Activated CD8-positive, alpha-beta T cell treated with anti-CD3 and anti-CD28 coated beads for 36 hours (primary cell): Measurements from ENCODE around the gene SLC9A3. TPM values are rescaled to one million over a fixed set of nuclear protein-coding genes. Genes with fewer than 3 reads are reported as not detected.

ENCODE experiments used
- ATAC-seq: fragments of 200-7000 bp; cut with Tn5 transposase; one replicate; pipeline ENCODE4 v1.10.0; 2021; ENCODE audit warnings: mild to moderate bottlenecking, moderate library complexity
- CTCF ChIA-PET: fragments of 350-600 bp; sonication (Branson Sonifier 250); formaldehyde crosslinking; loops from one replicate; lab custom pipeline; 2021; ENCODE audit warnings: antibody characterized with exemption; lab: Charles Lee
- POLR2A ChIA-PET: fragments of 350-600 bp; sonication (Branson Sonifier 250); formaldehyde crosslinking; loops from one replicate; lab custom pipeline; 2021; ENCODE audit warnings: antibody characterized with exemption; lab: Charles Lee
- DNase-seq: peaks from one replicate; pipeline ENCODE4 v3.0.0-alpha.2; 2020
- H3K27ac Mint-ChIP-seq: one replicate; pipeline ENCODE4 v1.8.0; 2021; ENCODE audit warnings: mild to moderate bottlenecking, mixed read lengths
- H3K27me3 Mint-ChIP-seq: one replicate; pipeline ENCODE4 v1.8.0; 2021; ENCODE audit warnings: mixed read lengths
- H3K36me3 Mint-ChIP-seq: one replicate; pipeline ENCODE4 v1.8.0; 2021; ENCODE audit warnings: low read depth, mixed read lengths
- H3K4me1 Mint-ChIP-seq: one replicate; pipeline ENCODE4 v1.8.0; 2021; ENCODE audit warnings: low read depth, mixed read lengths
- H3K4me3 Mint-ChIP-seq: one replicate; pipeline ENCODE4 v1.8.0; 2021; ENCODE audit warnings: mild to moderate bottlenecking, moderate library complexity, mixed read lengths
- H3K9me3 Mint-ChIP-seq: one replicate; pipeline ENCODE4 v1.8.0; 2021; ENCODE audit warnings: mixed read lengths
- intact Hi-C: fragments of 100-400 bp; cut with micrococcal nuclease; formaldehyde crosslinking; loops from one replicate; pipeline ENCODE4 v1.10.0; 2022
- total RNA-seq, 2 experiments: library from RNA; stranded (reverse); gene quantifications; one replicate each; pipeline ENCODE4 v1.2.3, GENCODE V29; 2021
- TF ChIP-seq, protein P1 (sequence below): fragments of 200-600 bp; IDR thresholded peaks from one replicate; pipeline ENCODE4 v1.8.0; 2022; ENCODE audit warnings: antibody characterized with exemption, mild to moderate bottlenecking

SLC9A3 gene
- total RNA-seq, 2 experiments from 2014 or later, result 3.2 to 3.3 TPM

DNA sequence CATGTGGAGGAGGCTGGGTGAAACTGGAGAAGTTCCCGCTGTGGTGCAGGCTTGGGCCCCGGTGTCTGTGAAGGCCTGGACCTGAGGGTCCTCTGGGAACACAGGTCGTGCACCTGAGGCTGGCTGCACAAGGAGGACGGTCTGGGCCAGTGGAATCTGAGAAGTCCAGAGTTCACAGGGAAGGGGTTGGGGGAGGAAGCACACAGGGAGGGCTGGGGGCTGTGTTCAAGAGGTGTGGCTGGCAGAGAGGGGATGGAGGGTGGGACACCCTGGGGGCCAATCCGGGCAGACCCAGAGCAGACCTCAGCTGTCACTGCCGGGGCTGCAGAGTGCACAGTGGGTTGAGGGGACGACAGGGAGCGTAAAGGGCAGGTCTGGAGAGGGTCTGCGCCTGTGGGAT lies 2.6 kb downstream of the SLC9A3 start:
- peaks cover 15% of the 10 kb centered on the region for H3K4me1 Mint-ChIP-seq
- H3K36me3 Mint-ChIP-seq, result no peaks in the 10 kb centered on the region
- no peak overlapping the region for H3K27ac Mint-ChIP-seq
- POLR2A ChIA-PET, result interaction anchor here (0.7 kb wide), 1 partner anchor 18 kb away, joined by 3 read pairs; no protein-coding TSS in a partner anchor
- intact Hi-C loops, result no loop called here
- TF ChIP-seq, protein P1, sequence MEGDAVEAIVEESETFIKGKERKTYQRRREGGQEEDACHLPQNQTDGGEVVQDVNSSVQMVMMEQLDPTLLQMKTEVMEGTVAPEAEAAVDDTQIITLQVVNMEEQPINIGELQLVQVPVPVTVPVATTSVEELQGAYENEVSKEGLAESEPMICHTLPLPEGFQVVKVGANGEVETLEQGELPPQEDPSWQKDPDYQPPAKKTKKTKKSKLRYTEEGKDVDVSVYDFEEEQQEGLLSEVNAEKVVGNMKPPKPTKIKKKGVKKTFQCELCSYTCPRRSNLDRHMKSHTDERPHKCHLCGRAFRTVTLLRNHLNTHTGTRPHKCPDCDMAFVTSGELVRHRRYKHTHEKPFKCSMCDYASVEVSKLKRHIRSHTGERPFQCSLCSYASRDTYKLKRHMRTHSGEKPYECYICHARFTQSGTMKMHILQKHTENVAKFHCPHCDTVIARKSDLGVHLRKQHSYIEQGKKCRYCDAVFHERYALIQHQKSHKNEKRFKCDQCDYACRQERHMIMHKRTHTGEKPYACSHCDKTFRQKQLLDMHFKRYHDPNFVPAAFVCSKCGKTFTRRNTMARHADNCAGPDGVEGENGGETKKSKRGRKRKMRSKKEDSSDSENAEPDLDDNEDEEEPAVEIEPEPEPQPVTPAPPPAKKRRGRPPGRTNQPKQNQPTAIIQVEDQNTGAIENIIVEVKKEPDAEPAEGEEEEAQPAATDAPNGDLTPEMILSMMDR, result no peak
- H3K9me3 Mint-ChIP-seq, result no peaks in the 10 kb centered on the region
- ATAC-seq (no peak), DNase-seq (no peak)
- no peak overlapping the region for H3K4me3 Mint-ChIP-seq
- peaks cover 49% of the 10 kb centered on the region for H3K27me3 Mint-ChIP-seq
- CTCF ChIA-PET, result no interaction called here

DNA sequence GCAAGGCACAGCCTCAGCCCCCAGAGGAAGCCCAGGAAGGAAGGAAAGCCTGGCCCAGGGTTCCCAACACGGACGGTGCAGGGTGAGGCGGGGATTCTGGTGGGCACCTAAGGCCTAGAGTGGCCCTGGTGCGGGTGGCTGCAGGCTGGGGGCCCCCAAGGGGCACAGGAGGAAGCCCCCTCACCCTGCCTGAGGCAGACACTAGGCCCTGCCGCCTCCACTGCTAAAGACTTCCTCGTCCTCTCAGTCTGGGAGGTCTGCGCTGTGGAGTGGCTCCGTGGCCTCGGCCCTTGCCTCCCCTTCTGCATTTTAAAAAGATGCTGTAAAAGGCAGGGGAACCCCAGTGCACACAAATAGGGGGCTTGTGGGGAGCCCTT lies 3.4 kb downstream of the SLC9A3 start:
- ATAC-seq (no peak), DNase-seq (no peak)
- Mint-ChIP-seq H3K4me3 (no peak overlapping the region), H3K9me3 (no peaks in the 10 kb centered on the region), H3K27ac (no peak overlapping the region), H3K4me1 (peaks cover 15% of the 10 kb centered on the region), H3K27me3 (peaks cover 45% of the 10 kb centered on the region), H3K36me3 (no peaks in the 10 kb centered on the region)
- TF ChIP-seq, protein P1, result no peak
- intact Hi-C loops, result no loop called here
- CTCF ChIA-PET, result no interaction called here
- POLR2A ChIA-PET, result no interaction called here

DNA sequence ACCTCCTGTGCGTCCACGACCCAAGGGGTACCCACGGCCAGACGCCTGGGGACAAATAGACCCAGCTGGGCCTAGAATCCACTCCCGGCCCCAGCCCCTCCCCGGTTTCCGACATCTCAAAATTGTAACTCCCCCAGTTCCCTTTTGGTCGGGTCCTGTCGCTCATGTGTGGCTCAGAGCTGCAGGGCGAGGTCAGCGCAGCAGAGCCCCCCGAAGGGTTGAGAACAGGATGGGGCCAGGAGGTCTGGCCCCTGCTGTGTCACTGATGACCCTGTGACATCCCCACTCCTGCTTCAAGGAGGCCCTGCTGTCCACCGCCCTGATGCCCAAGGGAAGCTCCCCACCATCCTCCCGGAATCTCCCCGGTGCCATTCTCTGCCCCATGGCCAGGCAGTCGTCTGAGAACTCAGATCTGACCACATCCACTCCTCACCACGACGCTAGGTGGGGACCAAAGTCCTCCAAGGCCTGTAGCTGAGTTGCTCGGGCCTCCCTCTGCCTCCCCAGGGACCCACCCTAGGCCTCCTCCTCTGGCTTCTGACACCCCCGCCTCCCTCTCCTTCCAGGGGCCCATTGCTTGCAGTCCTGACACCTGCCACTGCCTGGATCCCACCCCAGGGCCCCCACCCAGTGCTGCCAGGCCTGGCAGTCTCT lies 3.9 kb downstream of the SLC9A3 start:
- intact Hi-C loops, result no loop called here
- Mint-ChIP-seq H3K36me3 (no peaks in the 10 kb centered on the region), H3K4me1 (peaks cover 11% of the 10 kb centered on the region), H3K27ac (no peak overlapping the region), H3K4me3 (no peak overlapping the region), H3K27me3 (peaks cover 41% of the 10 kb centered on the region), H3K9me3 (no peaks in the 10 kb centered on the region)
- ATAC-seq (no peak), DNase-seq (no peak)
- ChIA-PET POLR2A (interaction anchor here (1.1 kb wide), 1 partner anchor 11 kb away, joined by 3 read pairs; no protein-coding TSS in a partner anchor), CTCF (no interaction called here)
- TF ChIP-seq, protein P1, result no peak

DNA sequence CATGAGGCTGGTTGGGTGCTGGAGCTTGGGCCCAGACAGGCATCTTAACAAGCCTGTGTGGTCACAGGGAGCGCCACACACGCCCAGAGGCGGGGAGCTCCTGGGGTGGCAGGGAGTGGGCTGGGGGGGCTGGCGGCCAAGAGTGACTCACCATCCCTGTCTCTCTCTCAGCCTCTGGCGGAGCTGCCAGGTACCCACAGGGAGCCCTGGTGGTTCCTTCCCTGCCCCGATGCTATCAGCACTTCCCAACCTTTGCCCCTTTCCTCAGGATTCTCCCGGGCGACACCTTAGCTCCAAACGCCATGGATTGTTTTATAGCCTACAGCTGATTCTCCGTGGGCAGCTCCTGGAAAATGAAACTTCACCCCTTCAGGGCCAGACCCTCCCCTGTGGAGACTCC lies 5.5 kb downstream of the SLC9A3 start:
- ATAC-seq (no peak), DNase-seq (no peak)
- H3K36me3 Mint-ChIP-seq, result no peaks in the 10 kb centered on the region
- CTCF ChIA-PET, result no interaction called here
- H3K9me3 Mint-ChIP-seq, result no peaks in the 10 kb centered on the region
- TF ChIP-seq, protein P1, result no peak
- peaks cover 37% of the 10 kb centered on the region for H3K27me3 Mint-ChIP-seq
- POLR2A ChIA-PET, result no interaction called here
- no peak overlapping the region for H3K27ac Mint-ChIP-seq
- peaks cover 6% of the 10 kb centered on the region for H3K4me1 Mint-ChIP-seq
- no peak overlapping the region for H3K4me3 Mint-ChIP-seq
- intact Hi-C loops, result no loop called here

DNA sequence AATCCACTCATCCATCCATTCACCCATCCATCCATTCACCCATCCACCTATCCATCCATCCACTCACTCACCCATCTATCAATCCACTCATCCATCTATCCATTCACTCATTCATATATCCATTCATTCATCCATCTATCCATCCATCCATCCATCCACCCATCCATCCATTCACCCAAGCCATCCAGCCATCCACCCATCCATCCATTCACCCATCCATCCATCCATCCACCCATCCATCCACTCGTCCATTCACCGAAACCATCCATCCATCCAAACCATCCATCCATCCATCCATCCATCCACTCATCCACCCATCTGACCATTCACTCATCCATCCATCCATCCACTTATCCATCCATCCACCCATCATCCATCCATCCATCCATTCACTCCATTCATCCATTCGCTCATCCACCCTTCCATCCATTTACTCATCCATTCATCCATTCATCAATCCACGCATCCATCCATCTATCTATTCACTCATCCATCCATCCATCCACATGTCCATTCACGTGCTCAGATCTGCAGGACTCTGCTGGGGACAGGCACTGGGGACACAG lies 6.6 kb downstream of the SLC9A3 start:
- H3K27me3 Mint-ChIP-seq, result peaks cover 27% of the 10 kb centered on the region
- no peak for ATAC-seq
- H3K36me3 Mint-ChIP-seq, result no peaks in the 10 kb centered on the region
- H3K27ac Mint-ChIP-seq, result no peak overlapping the region
- no peak overlapping the region for H3K4me3 Mint-ChIP-seq
- POLR2A ChIA-PET, result no interaction called here
- intact Hi-C loops, result no loop called here
- no peaks in the 10 kb centered on the region for H3K9me3 Mint-ChIP-seq
- CTCF ChIA-PET, result no interaction called here
- TF ChIP-seq, protein P1, result no peak
- no peaks in the 10 kb centered on the region for H3K4me1 Mint-ChIP-seq
- no peak for DNase-seq
